ENCODE measurements around the gene CHD5.

DNA sequence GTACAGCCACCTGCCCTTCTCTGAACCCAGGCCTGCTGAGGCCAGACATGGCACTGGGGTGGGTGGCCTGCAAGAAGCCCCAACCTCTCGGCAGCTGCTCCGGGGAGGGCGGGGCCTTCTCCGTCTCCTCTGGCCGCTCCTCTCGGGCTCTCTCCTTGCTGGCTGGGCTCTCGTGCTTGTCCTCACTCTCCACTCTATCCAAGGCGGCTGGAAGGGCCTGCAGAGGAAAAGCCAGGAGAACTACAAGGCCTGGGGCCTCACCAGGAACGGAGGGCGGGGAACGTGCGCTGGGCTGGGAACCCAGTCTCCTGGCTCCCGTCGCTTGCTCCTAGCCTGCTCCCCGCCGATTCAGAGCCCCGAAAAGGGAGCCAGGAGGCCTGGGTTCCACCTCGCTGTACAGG is 59.1 kb downstream of the CHD5 start:
- TF ChIP-seq, protein P1, sequence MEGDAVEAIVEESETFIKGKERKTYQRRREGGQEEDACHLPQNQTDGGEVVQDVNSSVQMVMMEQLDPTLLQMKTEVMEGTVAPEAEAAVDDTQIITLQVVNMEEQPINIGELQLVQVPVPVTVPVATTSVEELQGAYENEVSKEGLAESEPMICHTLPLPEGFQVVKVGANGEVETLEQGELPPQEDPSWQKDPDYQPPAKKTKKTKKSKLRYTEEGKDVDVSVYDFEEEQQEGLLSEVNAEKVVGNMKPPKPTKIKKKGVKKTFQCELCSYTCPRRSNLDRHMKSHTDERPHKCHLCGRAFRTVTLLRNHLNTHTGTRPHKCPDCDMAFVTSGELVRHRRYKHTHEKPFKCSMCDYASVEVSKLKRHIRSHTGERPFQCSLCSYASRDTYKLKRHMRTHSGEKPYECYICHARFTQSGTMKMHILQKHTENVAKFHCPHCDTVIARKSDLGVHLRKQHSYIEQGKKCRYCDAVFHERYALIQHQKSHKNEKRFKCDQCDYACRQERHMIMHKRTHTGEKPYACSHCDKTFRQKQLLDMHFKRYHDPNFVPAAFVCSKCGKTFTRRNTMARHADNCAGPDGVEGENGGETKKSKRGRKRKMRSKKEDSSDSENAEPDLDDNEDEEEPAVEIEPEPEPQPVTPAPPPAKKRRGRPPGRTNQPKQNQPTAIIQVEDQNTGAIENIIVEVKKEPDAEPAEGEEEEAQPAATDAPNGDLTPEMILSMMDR (conservative IDR thresholded peaks at IDR 0.05; ENCODE audit: low read depth, low read length) = no peak
- TF ChIP-seq MXI1 (IDR thresholded peaks at IDR 0.05; ENCODE audit: borderline replicate concordance, low read depth, low read length) (no peak), POLR2A (IDR thresholded peaks at IDR 0.05; ENCODE audit: low read depth, low read length) (no peak), MAFK (IDR thresholded peaks at IDR 0.05; ENCODE audit: low read depth, low read length) (no peak), SMC3 (IDR thresholded peaks at IDR 0.05; ENCODE audit: low read depth, low read length) (no peak)

All from IMR-90 (cell line).